ENCODE results near the gene NTRK2.
A peak's percentile ranks its signal among the peaks of the same experiment; 100 is the strongest.

Gene NTRK2

GRCh38 chr9:84993105-84993504, 323.6 kb downstream of the NTRK2 start:
- DNase-seq = no peak

- DNase-seq = no peak
Observed at GRCh38 chr9:84996029-84996428, 326.5 kb downstream of the NTRK2 start.

GRCh38 chr9:84996716-84997115, 327.2 kb downstream of the NTRK2 start:
- no peak for DNase-seq

- peak in 1 of 2 donors; percentile 12 for DNase-seq
Observed at GRCh38 chr9:84997472-84997871, 327.9 kb downstream of the NTRK2 start.

GRCh38 chr9:84998639-84999038, 329.1 kb downstream of the NTRK2 start:
- DNase-seq = no peak

- no peak for DNase-seq
Observed at GRCh38 chr9:84999788-85000187, 330.3 kb downstream of the NTRK2 start.

- no peak for DNase-seq
Observed at GRCh38 chr9:85001925-85002324, 332.4 kb downstream of the NTRK2 start.

- DNase-seq = no peak
Observed at GRCh38 chr9:85004818-85005413, 335.4 kb downstream of the NTRK2 start.

- no peak for DNase-seq
Observed at GRCh38 chr9:85007748-85008147, 338.2 kb downstream of the NTRK2 start.

GRCh38 chr9:85008215-85008614, 338.7 kb downstream of the NTRK2 start:
- no peak for DNase-seq

GRCh38 chr9:85009251-85009650, 339.7 kb downstream of the NTRK2 start:
- DNase-seq = no peak

- DNase-seq = no peak
Observed at GRCh38 chr9:85013703-85014102, 344.2 kb downstream of the NTRK2 start.

- DNase-seq = no peak
Observed at GRCh38 chr9:85014292-85014691, 344.8 kb downstream of the NTRK2 start.

GRCh38 chr9:85016384-85017006, 347.0 kb downstream of the NTRK2 start:
- DNase-seq = peak; percentile 16 to 63

- no peak for DNase-seq
Observed at GRCh38 chr9:85020791-85021190, 351.3 kb downstream of the NTRK2 start.

GRCh38 chr9:85021686-85022085, 352.2 kb downstream of the NTRK2 start:
- DNase-seq = no peak

- DNase-seq = peak; percentile 48 to 88
Observed at GRCh38 chr9:85024374-85024773, 354.8 kb downstream of the NTRK2 start.

- DNase-seq = no peak
Observed at GRCh38 chr9:85025638-85026037, 356.1 kb downstream of the NTRK2 start.

GRCh38 chr9:85027870-85028269, 358.3 kb downstream of the NTRK2 start:
- no peak for DNase-seq

- DNase-seq = no peak
Observed at GRCh38 chr9:85030316-85030715, 360.8 kb downstream of the NTRK2 start.

GRCh38 chr9:85036496-85036895, 367.0 kb downstream of the NTRK2 start:
- no peak for DNase-seq

- peak; percentile 67 to 94 for DNase-seq
Observed at GRCh38 chr9:85038061-85038460, 368.5 kb downstream of the NTRK2 start.

GRCh38 chr9:85038824-85039608, 369.5 kb downstream of the NTRK2 start:
- peak; percentile 30 to 66 for DNase-seq

- peak; percentile 56 to 81 for DNase-seq
Observed at GRCh38 chr9:85040146-85040545, 370.6 kb downstream of the NTRK2 start.
